HUES64 (cell line): ENCODE measurements around the gene ESRRA.
A peak's percentile ranks its signal among the peaks of the same experiment; 100 is the strongest.

Experiments used
- H3K27ac ChIP-seq: 2 replicates; pipeline ENCODE4 v1.7.0; 2013; ENCODE audit warnings: low read depth, low read length, inconsistent platforms
- H3K27me3 ChIP-seq: 2 replicates; pipeline ENCODE4 v1.6.1; 2013; ENCODE audit warnings: mild to moderate bottlenecking, low read length; ENCODE audit not compliant: insufficient read depth
- H3K36me3 ChIP-seq: 2 replicates; pipeline ENCODE4 v1.6.1; 2013; ENCODE audit warnings: mild to moderate bottlenecking, low read length; ENCODE audit not compliant: insufficient read depth
- H3K4me1 ChIP-seq: 2 replicates; pipeline ENCODE4 v1.6.1; 2013; ENCODE audit warnings: mild to moderate bottlenecking, low read length, moderate library complexity; ENCODE audit not compliant: insufficient read depth
- H3K4me3 ChIP-seq: 2 replicates; pipeline ENCODE4 v1.5.1; 2013; ENCODE audit warnings: mild to moderate bottlenecking, low read length, moderate library complexity
- H3K9ac ChIP-seq: 2 replicates; pipeline ENCODE4 v1.6.1; 2013; ENCODE audit warnings: mild to moderate bottlenecking, low read depth, low read length
- H3K9me3 ChIP-seq: 2 replicates; pipeline ENCODE4 v1.6.1; 2013; ENCODE audit warnings: low read depth, low read length; ENCODE audit not compliant: insufficient read depth
- WGBS: fragments of 150-250, 120-280 bp; methylation state at CpG from one replicate; pipeline ENCODE4 v1.1.7; 2013; ENCODE audit warnings: missing lambda C conversion rate; 5-methylcytosine and 5-hydroxymethylcytosine counted together

Gene ESRRA

DNA sequence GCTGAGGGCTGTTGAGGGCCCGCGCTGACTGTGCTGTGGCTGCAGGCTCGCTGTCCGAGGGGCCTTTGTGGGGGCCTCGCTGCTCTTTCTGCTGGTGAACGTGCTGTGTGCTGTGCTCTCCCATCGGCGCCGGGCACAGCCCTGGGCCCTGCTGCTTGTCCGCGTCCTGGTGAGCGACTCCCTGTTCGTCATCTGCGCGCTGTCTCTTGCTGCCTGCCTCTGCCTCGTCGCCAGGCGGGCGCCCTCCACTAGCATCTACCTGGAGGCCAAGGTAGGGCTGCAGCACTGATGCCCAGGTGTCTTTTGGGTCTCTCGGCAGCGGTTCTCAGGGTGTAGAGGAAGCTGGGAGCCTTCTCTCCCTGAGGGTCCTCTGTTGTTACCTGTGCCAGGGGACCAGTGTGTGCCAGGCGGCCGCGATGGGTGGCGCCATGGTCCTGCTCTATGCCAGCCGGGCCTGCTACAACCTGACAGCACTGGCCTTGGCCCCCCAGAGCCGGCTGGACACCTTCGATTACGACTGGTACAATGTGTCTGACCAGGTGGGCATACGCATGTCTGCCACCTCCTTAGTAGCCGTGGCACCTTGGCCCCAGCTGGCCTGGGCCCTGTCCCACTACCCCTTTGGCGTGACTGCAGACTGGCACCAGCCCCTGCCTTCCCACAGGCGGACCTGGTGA lies 17.5 kb upstream of the ESRRA start:
- Histone ChIP-seq H3K9ac (no peak overlapping the region), H3K9me3 (no peaks in the 10 kb centered on the region), H3K4me1 (0 out of 2 replicates have a peak, but pooled peaks cover 6% of the 10 kb centered on the region), H3K4me3 (no peak overlapping the region), H3K36me3 (no peaks in the 10 kb centered on the region), H3K27ac (no peak overlapping the region), H3K27me3 (peaks cover 48% of the 10 kb centered on the region)
- 93% methylated on average over 33 of the region's 33 CpGs for WGBS

DNA sequence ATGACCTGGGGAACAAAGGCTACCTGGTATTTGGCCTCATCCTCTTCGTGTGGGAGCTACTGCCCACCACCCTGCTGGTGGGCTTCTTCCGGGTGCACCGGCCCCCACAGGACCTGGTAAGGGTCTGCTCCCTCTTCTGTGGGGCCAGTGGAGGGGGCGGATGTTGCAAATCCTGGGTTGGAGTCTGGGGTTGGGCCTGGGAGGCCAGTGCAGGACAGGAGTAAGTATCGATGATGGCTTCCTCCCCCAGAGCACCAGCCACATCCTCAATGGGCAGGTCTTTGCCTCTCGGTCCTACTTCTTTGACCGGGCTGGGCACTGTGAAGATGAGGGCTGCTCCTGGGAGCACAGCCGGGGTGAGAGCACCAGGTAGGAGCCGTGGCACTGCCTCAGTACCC lies 17.0 kb upstream of the ESRRA start:
- WGBS = 91% methylated on average over 9 of the region's 9 CpGs
- Histone ChIP-seq H3K9ac (no peak overlapping the region), H3K27ac (no peak overlapping the region), H3K9me3 (no peaks in the 10 kb centered on the region), H3K4me1 (0 out of 2 replicates have a peak, but pooled peaks cover 6% of the 10 kb centered on the region), H3K4me3 (no peak overlapping the region), H3K27me3 (peaks cover 54% of the 10 kb centered on the region), H3K36me3 (no peaks in the 10 kb centered on the region)

DNA sequence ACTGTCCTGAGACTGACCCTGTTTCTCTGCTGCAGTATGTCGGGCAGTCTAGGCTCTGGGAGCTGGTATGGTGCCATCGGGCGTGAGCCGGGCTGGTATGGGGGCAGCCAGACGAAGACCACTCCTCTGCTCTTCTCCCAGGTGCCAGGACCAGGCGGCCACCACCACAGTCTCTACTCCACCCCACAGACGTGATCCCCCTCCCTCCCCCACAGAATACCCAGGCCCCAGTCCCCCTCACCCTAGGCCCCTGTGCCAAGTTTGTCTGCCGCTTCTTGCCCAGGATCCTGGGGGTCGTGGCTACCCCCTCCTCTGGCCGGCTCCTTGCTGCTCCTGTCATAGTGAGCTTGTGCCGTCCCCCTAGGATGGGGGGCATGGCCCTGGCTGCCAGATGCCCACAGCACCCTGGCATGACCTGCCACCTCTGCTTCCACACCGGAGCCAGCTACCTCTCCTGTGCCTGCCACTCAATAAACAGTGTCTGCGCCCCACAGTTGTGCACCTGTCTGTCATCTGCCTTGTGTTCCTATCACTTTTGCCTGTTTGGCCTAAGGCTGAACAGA lies 16.2 kb upstream of the ESRRA start:
- Histone ChIP-seq H3K9me3 (no peaks in the 10 kb centered on the region), H3K4me1 (0 out of 2 replicates have a peak, but pooled peaks cover 3% of the 10 kb centered on the region), H3K36me3 (no peaks in the 10 kb centered on the region), H3K9ac (no peak overlapping the region), H3K27ac (no peak overlapping the region), H3K27me3 (peaks cover 61% of the 10 kb centered on the region), H3K4me3 (no peak overlapping the region)
- WGBS = 90% methylated on average over 13 of the region's 13 CpGs

DNA sequence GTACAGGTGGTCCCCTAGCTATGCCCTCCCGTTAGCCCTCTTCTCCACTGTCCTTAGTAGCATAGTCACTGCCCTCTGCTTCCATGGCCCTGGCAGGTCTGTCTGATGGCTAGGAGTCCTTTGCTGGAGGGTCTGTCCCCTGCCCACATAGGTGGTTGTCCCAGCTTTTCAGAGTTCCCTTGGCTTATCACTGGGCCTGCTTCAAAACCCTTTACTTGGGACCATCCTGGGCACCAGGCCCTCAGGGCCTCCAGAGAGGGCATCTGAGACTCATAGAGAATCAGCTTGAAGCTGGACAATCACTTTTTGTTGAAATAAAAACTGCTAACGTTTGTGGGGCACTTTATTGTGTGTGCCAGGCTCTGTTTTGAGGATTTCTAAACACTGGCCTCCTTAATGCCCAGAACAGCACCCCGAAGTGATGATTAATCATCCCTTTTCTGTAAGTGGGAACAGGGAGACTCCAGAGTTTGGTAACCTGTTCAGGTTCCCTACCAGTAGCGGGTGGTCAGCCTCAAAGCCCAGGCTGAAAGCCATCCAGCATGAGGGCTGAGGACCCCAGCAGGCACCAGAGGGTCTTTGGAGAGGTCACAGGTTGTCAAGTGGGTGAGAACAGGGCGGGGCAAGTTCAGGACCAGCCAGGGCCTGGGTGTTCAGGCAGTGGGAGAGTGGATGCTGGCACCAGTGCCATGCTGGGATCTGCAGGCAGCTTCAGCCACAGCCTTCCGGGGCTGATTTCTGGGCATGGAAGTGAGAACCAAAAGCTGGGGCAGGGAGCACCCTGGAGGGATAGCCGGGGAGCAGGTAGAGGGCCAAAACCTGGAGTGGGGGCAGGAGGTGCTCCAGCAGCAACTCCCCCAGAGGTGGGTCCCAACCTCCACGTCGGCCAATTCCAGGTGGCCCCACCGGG lies 14.7 kb upstream of the ESRRA start:
- Histone ChIP-seq H3K4me1 (0 out of 2 replicates have a peak, but pooled peaks cover 3% of the 10 kb centered on the region), H3K27ac (no peak overlapping the region), H3K4me3 (peak overlapping the region; percentile 47), H3K27me3 (peaks cover 76% of the 10 kb centered on the region), H3K36me3 (no peaks in the 10 kb centered on the region), H3K9ac (no peak overlapping the region), H3K9me3 (no peaks in the 10 kb centered on the region)
- WGBS = 51% methylated on average over 10 of the region's 10 CpGs

DNA sequence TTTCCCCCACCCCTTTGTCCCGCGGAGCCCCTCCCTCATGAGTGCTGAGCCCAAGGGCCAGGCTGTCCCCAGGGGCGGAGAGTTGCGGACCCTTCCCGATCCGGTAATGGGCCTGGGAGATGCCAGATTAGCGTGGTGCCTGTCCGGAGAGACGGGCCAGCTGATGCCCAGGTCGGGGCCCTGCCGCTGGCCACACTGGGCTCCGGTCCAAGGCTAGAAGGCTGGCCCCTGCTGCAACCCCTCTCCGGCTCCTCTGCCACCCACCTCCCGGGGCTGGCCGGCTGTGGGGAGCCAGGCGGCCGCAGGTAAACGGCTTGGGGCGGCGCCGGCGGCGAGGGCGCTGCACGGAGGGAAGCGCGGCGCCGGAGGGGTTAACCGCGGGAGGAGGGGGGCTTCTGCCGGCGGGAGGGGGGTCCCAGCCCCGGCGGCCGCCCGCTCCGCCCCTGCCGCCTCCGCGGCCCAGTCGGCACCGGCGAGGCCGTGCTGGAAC lies 14.0 kb upstream of the ESRRA start, which contains the start of gene KCNK4:
Gene KCNK4 (plus strand): TSS at position 41 of the 490 bp plus-strand sequence. CDS start 1,717 bp downstream, outside the sequence.
- no peak within 1 kb of the TSS for H3K27ac ChIP-seq
- H3K9ac ChIP-seq = no peak within 1 kb of the TSS; the same call in 1 of the 2 replicates
- peak within 1 kb of the TSS; percentile 47 for H3K4me3 ChIP-seq
- no peaks in the 10 kb centered on the region for H3K36me3 ChIP-seq
- 0 out of 2 replicates have a peak, but pooled peaks cover under 1% of the 10 kb centered on the region for H3K4me1 ChIP-seq
- H3K9me3 ChIP-seq = no peaks in the 10 kb centered on the region
- WGBS = 1% methylated on average over 45 of the region's 45 CpGs
- peaks cover 80% of the 10 kb centered on the region for H3K27me3 ChIP-seq

DNA sequence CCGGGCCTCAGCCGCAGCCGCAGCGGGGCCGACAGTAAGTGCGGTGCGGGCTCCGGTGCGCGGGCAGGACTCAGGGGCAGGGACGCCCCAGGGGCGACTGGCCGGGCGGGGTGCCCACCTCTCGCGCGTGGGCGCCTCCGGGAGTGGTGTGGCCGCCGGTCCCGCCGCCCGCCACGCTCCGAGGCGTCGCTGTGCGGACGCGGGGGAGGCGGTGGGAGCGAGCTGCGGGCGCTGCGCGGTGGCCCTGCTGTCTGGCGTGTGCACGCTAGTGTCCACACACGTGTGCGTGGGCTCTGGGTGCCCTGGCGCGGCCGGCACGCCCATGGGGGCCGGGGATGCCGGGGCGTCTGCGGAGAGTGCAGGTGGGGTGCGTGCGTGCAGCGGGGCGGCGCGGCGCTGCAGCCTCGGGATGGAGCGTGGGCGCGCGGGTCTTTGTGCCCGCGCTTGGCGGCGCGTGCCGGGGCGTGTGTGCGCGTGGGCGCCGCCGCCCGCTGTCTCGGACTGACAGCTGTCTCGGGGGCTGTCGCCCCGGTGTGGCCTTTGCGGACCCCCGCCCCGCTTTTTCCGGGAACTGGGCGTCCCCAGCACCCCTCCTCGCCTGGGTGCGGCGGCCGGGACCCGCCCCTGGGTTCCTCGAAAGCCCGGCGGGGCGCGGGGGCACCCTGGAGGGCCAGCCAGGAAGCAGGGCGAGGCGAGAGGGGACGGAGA lies 13.4 kb upstream of the ESRRA start:
- Histone ChIP-seq H3K27ac (no peak overlapping the region), H3K36me3 (no peaks in the 10 kb centered on the region), H3K4me1 (no peaks in the 10 kb centered on the region), H3K27me3 (peaks cover 81% of the 10 kb centered on the region), H3K9me3 (no peaks in the 10 kb centered on the region), H3K9ac (no peak overlapping the region), H3K4me3 (peak overlapping the region; percentile 47)
- WGBS = 2% methylated on average over 96 of the region's 96 CpGs

DNA sequence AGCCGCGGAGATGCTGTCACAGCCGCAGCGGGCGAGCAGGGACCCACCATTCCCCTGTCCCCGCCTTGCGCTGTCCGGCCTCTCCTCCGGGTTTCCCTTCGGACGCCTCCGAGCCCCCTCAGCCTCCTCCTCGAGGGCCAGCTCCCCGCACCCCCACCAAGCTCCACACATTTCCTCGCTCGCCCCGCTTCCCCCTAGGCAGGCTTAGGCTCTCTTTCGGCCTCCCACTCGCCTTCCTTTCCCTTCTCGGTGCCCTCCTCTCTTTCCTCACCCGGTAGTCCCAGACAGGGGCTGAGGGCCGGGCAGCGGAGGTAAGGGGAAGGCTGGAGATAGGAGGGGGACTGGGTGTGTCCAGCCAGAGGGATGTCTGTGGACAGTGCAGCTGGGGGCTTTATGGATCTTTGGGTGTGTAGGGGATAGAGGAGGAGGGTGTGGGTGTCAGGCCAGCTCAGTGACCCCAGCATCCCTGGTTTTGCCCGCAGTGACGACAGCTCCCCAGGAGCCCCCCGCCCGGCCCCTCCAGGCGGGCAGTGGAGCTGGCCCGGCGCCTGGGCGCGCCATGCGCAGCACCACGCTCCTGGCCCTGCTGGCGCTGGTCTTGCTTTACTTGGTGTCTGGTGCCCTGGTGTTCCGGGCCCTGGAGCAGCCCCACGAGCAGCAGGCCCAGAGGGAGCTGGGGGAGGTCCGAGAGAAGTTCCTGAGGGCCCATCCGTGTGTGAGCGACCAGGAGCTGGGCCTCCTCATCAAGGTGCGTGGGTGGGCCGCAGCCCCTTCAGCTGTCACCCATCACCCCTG lies 12.7 kb upstream of the ESRRA start:
- H3K9me3 ChIP-seq = no peaks in the 10 kb centered on the region
- H3K4me1 ChIP-seq = no peaks in the 10 kb centered on the region
- 39% methylated on average over 42 of the region's 42 CpGs for WGBS
- peak overlapping the region; percentile 47 for H3K4me3 ChIP-seq
- H3K27ac ChIP-seq = no peak overlapping the region
- H3K36me3 ChIP-seq = no peaks in the 10 kb centered on the region
- H3K27me3 ChIP-seq = peaks cover 86% of the 10 kb centered on the region
- H3K9ac ChIP-seq = no peak overlapping the region

DNA sequence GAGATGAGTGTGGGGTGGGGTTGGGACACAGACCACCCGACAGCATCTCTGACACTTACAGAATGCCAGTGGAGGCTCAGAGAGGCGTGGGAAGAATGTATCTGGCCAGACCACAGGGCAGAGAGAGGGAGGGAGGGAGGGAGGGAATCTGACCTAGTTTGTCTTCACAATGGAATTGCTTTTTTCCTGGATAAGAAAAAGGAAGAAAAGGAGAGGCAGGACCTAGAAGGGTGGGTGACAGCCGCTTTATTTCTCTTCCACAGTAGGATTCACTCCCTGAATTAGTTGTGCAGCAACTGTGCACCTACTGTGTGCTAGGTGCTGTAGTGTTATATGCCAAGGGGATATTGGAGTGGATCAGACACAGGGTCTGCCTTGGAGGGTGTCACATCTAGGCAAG lies 10.6 kb upstream of the ESRRA start:
- H3K27me3 ChIP-seq = peaks cover 100% of the 10 kb centered on the region
- H3K27ac ChIP-seq = no peak overlapping the region
- H3K36me3 ChIP-seq = no peaks in the 10 kb centered on the region
- no peak overlapping the region for H3K4me3 ChIP-seq
- H3K4me1 ChIP-seq = no peaks in the 10 kb centered on the region
- no peaks in the 10 kb centered on the region for H3K9me3 ChIP-seq
- H3K9ac ChIP-seq = no peak overlapping the region
- WGBS = 71% methylated on average over 3 of the region's 3 CpGs

DNA sequence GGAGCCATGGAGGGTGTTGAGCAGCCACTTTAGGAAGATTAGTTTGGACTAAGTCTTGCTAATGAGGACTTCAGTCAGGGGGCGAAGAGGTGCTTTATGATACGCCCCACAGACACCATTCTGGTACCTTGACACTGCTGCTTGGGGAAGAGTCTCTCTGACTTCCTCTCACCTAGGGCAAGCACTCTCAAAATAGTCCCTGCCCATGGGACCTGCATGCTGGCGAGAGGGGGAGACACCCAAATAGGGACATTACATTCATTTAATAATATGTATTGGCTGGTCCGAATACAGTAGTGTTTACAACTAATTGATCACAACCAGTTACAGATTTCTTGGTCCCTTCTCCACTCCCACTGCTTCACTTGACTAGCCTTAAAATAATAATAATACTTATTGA lies 9.6 kb upstream of the ESRRA start:
- H3K27ac ChIP-seq = no peak overlapping the region
- H3K9ac ChIP-seq = no peak overlapping the region
- H3K4me1 ChIP-seq = no peaks in the 10 kb centered on the region
- H3K4me3 ChIP-seq = no peak overlapping the region
- H3K9me3 ChIP-seq = no peaks in the 10 kb centered on the region
- no peaks in the 10 kb centered on the region for H3K36me3 ChIP-seq
- H3K27me3 ChIP-seq = peaks cover 100% of the 10 kb centered on the region
- 82% methylated on average over 2 of the region's 4 CpGs for WGBS

DNA sequence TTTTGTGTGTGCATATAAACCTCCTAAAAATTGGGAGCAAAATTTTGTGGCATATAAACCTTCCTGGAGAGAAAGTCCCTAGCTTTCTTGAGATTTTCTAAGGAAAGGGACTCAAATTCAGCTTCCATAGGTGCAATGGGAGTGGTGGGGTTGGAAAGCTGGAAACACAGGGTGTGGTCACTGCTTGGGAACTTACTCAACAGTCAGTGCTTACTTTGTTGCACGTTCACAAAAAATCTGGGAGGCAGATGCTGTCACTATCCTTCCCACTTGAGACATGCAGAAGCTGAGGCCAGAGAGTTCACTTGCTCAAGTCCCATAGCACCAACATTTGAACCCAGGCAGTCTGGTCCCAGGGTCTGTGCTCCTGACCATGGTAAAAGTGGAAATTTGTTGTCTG lies 9.1 kb upstream of the ESRRA start:
- no peaks in the 10 kb centered on the region for H3K9me3 ChIP-seq
- no peak overlapping the region for H3K27ac ChIP-seq
- peaks cover 100% of the 10 kb centered on the region for H3K27me3 ChIP-seq
- no peak overlapping the region for H3K4me3 ChIP-seq
- H3K4me1 ChIP-seq = no peaks in the 10 kb centered on the region
- H3K9ac ChIP-seq = no peak overlapping the region
- no peaks in the 10 kb centered on the region for H3K36me3 ChIP-seq
- WGBS = 35% methylated on average over 1 of the region's 1 CpG
